A673 (cell line): ENCODE measurements around the gene KNDC1. TPM values are rescaled to one million over a fixed set of nuclear protein-coding genes. Genes with fewer than 3 reads are reported as not detected.

Source experiments
- BruUV-seq: library from RNA; stranded (reverse); fragments of 400-500 nt; replicated peaks from 2 replicates; lab custom pipeline; 2021; lab: Mats Ljungman, UMichigan
- CTCF ChIA-PET: fragments of 300-600 bp; sonication (Branson Sonifier 250); formaldehyde crosslinking; loops from one replicate; lab custom pipeline; 2022; ENCODE audit warnings: antibody characterized with exemption; lab: Charles Lee
- POLR2A ChIA-PET: fragments of 300-600 bp; sonication (Branson Sonifier 250); formaldehyde crosslinking; loops from one replicate; lab custom pipeline; 2022; ENCODE audit warnings: antibody characterized with exemption; ENCODE audit not compliant: low non-redundant PET; lab: Charles Lee
- DNase-seq: peaks from one replicate; pipeline ENCODE4 v3.0.0-alpha.2; 2015; ENCODE audit warnings: low spot score
- H3K27ac ChIP-seq: fragments of 200-600 bp; sonication (generic); 2 replicates; pipeline ENCODE4 v1.5.1; 2016; ENCODE audit warnings: mixed run types, low read depth, mild to moderate bottlenecking, mixed read lengths, antibody characterized with exemption, low read length; ENCODE audit not compliant: poor library complexity, severe bottlenecking
- H3K27me3 ChIP-seq: fragments of 200-600 bp; sonication (generic); replicated peaks from 2 replicates; pipeline ENCODE4 v1.6.1; 2017; ENCODE audit warnings: mixed run types, low read depth, mild to moderate bottlenecking, mixed read lengths, antibody characterized with exemption, low read length; ENCODE audit not compliant: insufficient read depth, poor library complexity
- H3K36me3 ChIP-seq: fragments of 200-600 bp; sonication (generic); 2 replicates; pipeline ENCODE4 v1.6.1; 2016; ENCODE audit warnings: mixed run types, mild to moderate bottlenecking, mixed read lengths, antibody characterized with exemption, low read length; ENCODE audit not compliant: insufficient read depth, poor library complexity, severe bottlenecking
- H3K4me1 ChIP-seq: fragments of 200-600 bp; sonication (generic); 2 replicates; pipeline ENCODE4 v1.6.1; 2017; ENCODE audit warnings: mixed run types, mild to moderate bottlenecking, mixed read lengths, antibody characterized with exemption, low read length; ENCODE audit not compliant: insufficient read depth, poor library complexity, severe bottlenecking
- H3K4me3 ChIP-seq: fragments of 200-600 bp; sonication (generic); 2 replicates; pipeline ENCODE4 v1.5.1; 2016; ENCODE audit warnings: low read depth, mixed run types, mild to moderate bottlenecking, mixed read lengths, low read length; ENCODE audit not compliant: poor library complexity, severe bottlenecking
- H3K9me3 ChIP-seq: fragments of 200-600 bp; sonication (generic); 2 replicates; pipeline ENCODE4 v1.6.1; 2016; ENCODE audit warnings: mixed run types, low read depth, mild to moderate bottlenecking, mixed read lengths, antibody characterized with exemption, low read length; ENCODE audit not compliant: poor library complexity, severe bottlenecking
- CTCF ChIP-seq: fragments of 300-800, 200-600 bp; sonication (generic); conservative IDR thresholded peaks from 2 replicates; pipeline ENCODE4 v1.5.1; 2017; ENCODE audit warnings: low read depth, mild to moderate bottlenecking, antibody characterized with exemption, low read length, moderate library complexity, mixed read lengths
- EZH2 ChIP-seq: fragments of 200-600 bp; sonication (generic); IDR thresholded peaks from 2 replicates; pipeline ENCODE4 v1.6.1; 2017; ENCODE audit warnings: borderline replicate concordance, low read depth, mild to moderate bottlenecking, mixed read lengths, antibody characterized with exemption, low read length; ENCODE audit not compliant: poor library complexity, severe bottlenecking
- intact Hi-C: fragments of 100-400 bp; cut with micrococcal nuclease; formaldehyde crosslinking; loops from one replicate; pipeline ENCODE4 v1.10.0; 2022; ENCODE audit not compliant: unreplicated experiment
- total RNA-seq: library from RNA; stranded (reverse); gene quantifications from 2 replicates; pipeline ENCODE4 v1.2.3, GENCODE V29; 2021

KNDC1 gene
- total RNA-seq, 1 experiment from 2014 or later, result not detected

- Histone ChIP-seq H3K27ac (no peak overlapping the region), H3K9me3 (no peaks in the 10 kb centered on the region), H3K4me3 (no peak overlapping the region), H3K4me1 (no peaks in the 10 kb centered on the region), H3K27me3 (peaks cover 43% of the 10 kb centered on the region), H3K36me3 (no peaks in the 10 kb centered on the region)
- CTCF ChIA-PET, result no interaction called here
- BruUV-seq, result no TSS peak
- intact Hi-C loops, result no loop called here
- TF ChIP-seq EZH2 (no peak), CTCF (no peak)
- no peak for DNase-seq
- POLR2A ChIA-PET, result no interaction called here
These were observed 7.9 kb downstream of the KNDC1 start for GRCh38 chr10:133167693-133168616.

- H3K36me3 ChIP-seq, result no peaks in the 10 kb centered on the region
- intact Hi-C loops, result no loop called here
- no peak for DNase-seq
- H3K4me3 ChIP-seq, result no peak overlapping the region
- no peaks in the 10 kb centered on the region for H3K4me1 ChIP-seq
- TF ChIP-seq CTCF, result no peak
- no peak for TF ChIP-seq EZH2
- no peaks in the 10 kb centered on the region for H3K9me3 ChIP-seq
- CTCF ChIA-PET, result no interaction called here
- POLR2A ChIA-PET, result no interaction called here
- H3K27ac ChIP-seq, result no peak overlapping the region
- H3K27me3 ChIP-seq, result peaks cover 43% of the 10 kb centered on the region
- BruUV-seq, result no TSS peak
These were observed 8.6 kb downstream of the KNDC1 start for GRCh38 chr10:133168617-133169031.

- peaks cover 41% of the 10 kb centered on the region for H3K27me3 ChIP-seq
- TF ChIP-seq CTCF (no peak), EZH2 (no peak)
- no peak overlapping the region for H3K27ac ChIP-seq
- no peaks in the 10 kb centered on the region for H3K9me3 ChIP-seq
- ChIA-PET CTCF (no interaction called here), POLR2A (no interaction called here)
- no peak for DNase-seq
- no peaks in the 10 kb centered on the region for H3K4me1 ChIP-seq
- BruUV-seq, result no TSS peak
- intact Hi-C loops, result no loop called here
- H3K36me3 ChIP-seq, result no peaks in the 10 kb centered on the region
- no peak overlapping the region for H3K4me3 ChIP-seq
These were observed 9.3 kb downstream of the KNDC1 start for GRCh38 chr10:133169173-133169947.
